Measurements from ENCODE around the gene CHRNB4.

DNA sequence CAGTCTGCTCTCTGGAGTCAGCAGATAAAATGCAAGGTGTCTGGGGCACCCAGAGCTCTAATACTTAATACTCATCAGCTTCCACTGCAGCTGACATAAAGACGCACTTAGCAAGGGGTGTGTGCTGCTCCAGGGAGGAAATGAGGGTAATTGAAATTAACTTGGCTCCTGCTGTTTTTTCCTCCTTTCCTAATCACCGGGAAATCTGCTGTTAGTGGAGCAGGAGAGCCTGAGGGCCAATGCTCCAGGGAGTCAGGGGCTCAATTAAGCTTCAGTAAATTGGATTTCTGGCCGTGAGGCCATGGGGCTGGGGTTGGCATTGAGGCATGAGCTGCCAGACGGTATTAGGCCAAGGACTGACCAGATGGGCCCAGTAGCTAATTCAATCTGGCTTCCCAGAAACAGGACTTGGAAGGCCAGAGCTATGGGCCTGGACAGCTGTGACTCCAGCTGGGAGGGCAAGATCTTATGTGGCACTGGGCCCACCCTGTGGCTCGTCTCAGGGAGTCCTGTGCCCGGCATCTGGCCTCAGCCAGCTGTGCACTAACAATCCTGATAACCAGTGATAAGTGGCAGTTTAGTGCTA, 30.7 kb upstream of the CHRNB4 start:
- no peak for TF ChIP-seq EZH2 (IDR thresholded peaks at IDR 0.05; ENCODE audit: borderline replicate concordance, low read depth, low read length, severe bottlenecking)
- TF ChIP-seq, protein P1, sequence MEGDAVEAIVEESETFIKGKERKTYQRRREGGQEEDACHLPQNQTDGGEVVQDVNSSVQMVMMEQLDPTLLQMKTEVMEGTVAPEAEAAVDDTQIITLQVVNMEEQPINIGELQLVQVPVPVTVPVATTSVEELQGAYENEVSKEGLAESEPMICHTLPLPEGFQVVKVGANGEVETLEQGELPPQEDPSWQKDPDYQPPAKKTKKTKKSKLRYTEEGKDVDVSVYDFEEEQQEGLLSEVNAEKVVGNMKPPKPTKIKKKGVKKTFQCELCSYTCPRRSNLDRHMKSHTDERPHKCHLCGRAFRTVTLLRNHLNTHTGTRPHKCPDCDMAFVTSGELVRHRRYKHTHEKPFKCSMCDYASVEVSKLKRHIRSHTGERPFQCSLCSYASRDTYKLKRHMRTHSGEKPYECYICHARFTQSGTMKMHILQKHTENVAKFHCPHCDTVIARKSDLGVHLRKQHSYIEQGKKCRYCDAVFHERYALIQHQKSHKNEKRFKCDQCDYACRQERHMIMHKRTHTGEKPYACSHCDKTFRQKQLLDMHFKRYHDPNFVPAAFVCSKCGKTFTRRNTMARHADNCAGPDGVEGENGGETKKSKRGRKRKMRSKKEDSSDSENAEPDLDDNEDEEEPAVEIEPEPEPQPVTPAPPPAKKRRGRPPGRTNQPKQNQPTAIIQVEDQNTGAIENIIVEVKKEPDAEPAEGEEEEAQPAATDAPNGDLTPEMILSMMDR (IDR thresholded peaks at IDR 0.05; ENCODE audit: extremely low read depth in 1 of 2, insufficient read depth in 1 of 2, low read depth in 1 of 2, low read length in 2 of 2), result no peak
- no peak for TF ChIP-seq POLR2AphosphoS5 (IDR thresholded peaks at IDR 0.05; ENCODE audit: insufficient read depth, low read depth, low read length)
- TF ChIP-seq MYC (IDR thresholded peaks at IDR 0.05; ENCODE audit: low read depth, low read length), result no peak
- TF ChIP-seq POLR2A (IDR thresholded peaks at IDR 0.05; ENCODE audit: low read depth, low read length), result no peak
- no peak for TF ChIP-seq MAX (IDR thresholded peaks at IDR 0.05; ENCODE audit: insufficient read depth, insufficient read length)
- no peak for TF ChIP-seq JUN (IDR thresholded peaks at IDR 0.05; ENCODE audit: borderline replicate concordance, insufficient read depth, insufficient read length, low read depth)

Measured in endothelial cell of umbilical vein (primary cell).